ENCODE data around the gene REEP3. TPM values are rescaled to one million over a fixed set of nuclear protein-coding genes. Genes with fewer than 3 reads are reported as not detected.

The REEP3 gene
- total and polyA plus RNA-seq, 2 donors (not counting 1 experiment from before 2014, with no cell fraction given), result 2.2 to 8.8 TPM

DNA sequence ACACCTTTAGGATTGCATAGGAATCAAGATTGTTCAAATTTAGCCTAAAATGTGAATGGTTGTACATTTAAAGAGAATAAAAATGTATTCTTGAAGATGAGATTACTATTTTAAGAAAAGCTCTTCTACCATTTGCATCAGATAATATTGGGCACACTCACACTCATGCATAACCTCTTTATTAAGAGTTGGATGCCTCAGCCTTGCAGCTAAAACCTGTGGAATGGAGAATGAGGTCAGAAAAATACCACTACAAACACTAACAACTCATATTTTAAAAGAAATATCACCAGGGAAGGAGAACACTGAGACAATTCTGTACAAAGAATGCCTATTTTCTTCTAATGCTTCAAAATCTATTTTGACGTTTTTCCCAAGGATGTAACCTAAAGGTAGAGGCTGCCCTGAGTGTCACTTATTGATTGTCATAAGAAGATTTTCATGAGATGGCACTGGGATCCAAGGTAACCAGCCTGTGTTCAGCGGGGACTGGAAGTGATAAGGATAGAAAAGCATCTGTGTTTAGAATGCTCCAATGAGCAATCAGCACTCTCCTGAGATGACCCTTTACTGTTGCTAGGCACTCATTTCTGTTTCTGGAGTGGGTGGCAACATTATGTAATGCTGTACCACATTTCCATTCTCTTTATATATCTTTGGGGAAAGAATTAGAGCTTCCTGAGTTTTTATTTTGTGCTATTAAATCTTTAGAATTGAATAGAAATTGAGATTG lies 26.6 kb downstream of the REEP3 start:
- Mint-ChIP-seq H3K9me3 (ENCODE audit: insufficient read depth) (no peaks in the 10 kb centered on the region), H3K4me1 (peaks cover 7% of the 10 kb centered on the region), H3K27ac (no peak overlapping the region), H3K27me3 (no peaks in the 10 kb centered on the region), H3K4me3 (no peak overlapping the region)
- no peak overlapping the region for H3K27ac ChIP-seq (ENCODE audit: low read length in 2 of 2)
- CTCF ChIA-PET, result no interaction called here
- H3K36me3 ChIP-seq (replicated peaks in 1 of 2; ENCODE audit: control extremely low read depth in 1 of 2, control insufficient read depth in 1 of 2, extremely low read depth in 1 of 2, insufficient read depth in 2 of 2, low read length in 1 of 2), result peaks cover 0 to 2% of the 10 kb centered on the region in 2 experiments
- peaks cover 7% of the 10 kb centered on the region for H3K79me2 ChIP-seq (ENCODE audit: control insufficient read depth, insufficient read depth, low read length)
- H2AFZ ChIP-seq (ENCODE audit: insufficient read depth, low read depth, low read length, poor library complexity, severe bottlenecking), result no peak overlapping the region
- TF ChIP-seq EZH2 (IDR thresholded peaks at IDR 0.05; ENCODE audit: borderline replicate concordance, insufficient read depth, low read depth, low read length, poor library complexity, severe bottlenecking), result no peak
- TF ChIP-seq, protein P1, sequence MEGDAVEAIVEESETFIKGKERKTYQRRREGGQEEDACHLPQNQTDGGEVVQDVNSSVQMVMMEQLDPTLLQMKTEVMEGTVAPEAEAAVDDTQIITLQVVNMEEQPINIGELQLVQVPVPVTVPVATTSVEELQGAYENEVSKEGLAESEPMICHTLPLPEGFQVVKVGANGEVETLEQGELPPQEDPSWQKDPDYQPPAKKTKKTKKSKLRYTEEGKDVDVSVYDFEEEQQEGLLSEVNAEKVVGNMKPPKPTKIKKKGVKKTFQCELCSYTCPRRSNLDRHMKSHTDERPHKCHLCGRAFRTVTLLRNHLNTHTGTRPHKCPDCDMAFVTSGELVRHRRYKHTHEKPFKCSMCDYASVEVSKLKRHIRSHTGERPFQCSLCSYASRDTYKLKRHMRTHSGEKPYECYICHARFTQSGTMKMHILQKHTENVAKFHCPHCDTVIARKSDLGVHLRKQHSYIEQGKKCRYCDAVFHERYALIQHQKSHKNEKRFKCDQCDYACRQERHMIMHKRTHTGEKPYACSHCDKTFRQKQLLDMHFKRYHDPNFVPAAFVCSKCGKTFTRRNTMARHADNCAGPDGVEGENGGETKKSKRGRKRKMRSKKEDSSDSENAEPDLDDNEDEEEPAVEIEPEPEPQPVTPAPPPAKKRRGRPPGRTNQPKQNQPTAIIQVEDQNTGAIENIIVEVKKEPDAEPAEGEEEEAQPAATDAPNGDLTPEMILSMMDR (IDR thresholded peaks at IDR 0.05), result no peak
- no peak overlapping the region for H3K9ac ChIP-seq (ENCODE audit: low read length)
- DNase-seq (no peak), ATAC-seq (ENCODE audit: low read depth) (no peak)
- POLR2A ChIA-PET, result no interaction called here
- no peak overlapping the region for H3K4me3 ChIP-seq (ENCODE audit: control extremely low read depth in 1 of 5, extremely low read depth in 1 of 5, insufficient read depth in 1 of 5, low read depth in 2 of 5, low read length in 4 of 5)
- intact Hi-C loops (cut with micrococcal nuclease), result no loop called here
- H3K4me2 ChIP-seq (replicated peaks; ENCODE audit: low read depth, low read length, poor library complexity, severe bottlenecking), result no peak overlapping the region
- no peaks in the 10 kb centered on the region for H3K4me1 ChIP-seq (ENCODE audit: control insufficient read depth in 2 of 2, insufficient read depth in 2 of 2, low read length in 2 of 2)
- H4K20me1 ChIP-seq (ENCODE audit: control insufficient read depth, insufficient read depth, low read length, poor library complexity, severe bottlenecking), result no peaks in the 10 kb centered on the region
- no peaks in the 10 kb centered on the region for H3K9me3 ChIP-seq (ENCODE audit: control extremely low read depth in 1 of 3, control insufficient read depth in 2 of 3, insufficient read depth in 1 of 3, low read length in 2 of 3)
- 93% methylated on average over 2 of the region's 2 CpGs for WGBS (ENCODE audit: insufficient coverage)
- no peaks in the 10 kb centered on the region for H3K27me3 ChIP-seq (replicated peaks in 1 of 4; ENCODE audit: control extremely low read depth in 1 of 4, control insufficient read depth in 3 of 4, insufficient read depth in 4 of 4, low read length in 3 of 4)

DNA sequence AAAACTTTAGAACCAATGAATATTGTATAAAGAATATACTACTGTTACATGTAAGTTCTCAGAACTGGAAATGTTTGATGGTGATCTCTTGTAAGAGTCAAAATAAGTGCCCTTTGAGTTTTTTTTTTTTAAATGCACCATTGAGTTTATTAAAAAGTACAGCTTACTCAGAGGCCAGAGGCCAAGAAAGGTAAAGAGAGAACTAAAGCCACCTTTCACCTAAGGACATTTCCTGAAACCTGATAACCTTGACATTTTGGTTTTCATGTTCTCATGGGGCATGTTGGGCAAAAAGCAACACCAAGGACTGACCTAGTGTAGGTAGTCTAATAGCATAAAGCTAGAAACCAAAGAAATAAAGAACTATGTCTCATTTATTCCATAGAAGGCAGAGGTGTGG lies 27.7 kb downstream of the REEP3 start:
- peaks cover 14% of the 10 kb centered on the region for H3K4me1 Mint-ChIP-seq
- CTCF ChIA-PET, result no interaction called here
- H3K79me2 ChIP-seq (ENCODE audit: control insufficient read depth, insufficient read depth, low read length), result peaks cover 7% of the 10 kb centered on the region

More for the DNA sequence above, 27.7 kb downstream of the REEP3 start:
- no peak overlapping the region for H3K4me3 Mint-ChIP-seq
- H3K36me3 ChIP-seq (replicated peaks in 1 of 2; ENCODE audit: control extremely low read depth in 1 of 2, control insufficient read depth in 1 of 2, extremely low read depth in 1 of 2, insufficient read depth in 2 of 2, low read length in 1 of 2), result peaks cover 0 to 2% of the 10 kb centered on the region in 2 experiments
- H3K27me3 Mint-ChIP-seq, result no peaks in the 10 kb centered on the region
- H4K20me1 ChIP-seq (ENCODE audit: control insufficient read depth, insufficient read depth, low read length, poor library complexity, severe bottlenecking), result no peaks in the 10 kb centered on the region
- no peaks in the 10 kb centered on the region for H3K9me3 ChIP-seq (ENCODE audit: control extremely low read depth in 1 of 3, control insufficient read depth in 2 of 3, insufficient read depth in 1 of 3, low read length in 2 of 3)
- H3K9ac ChIP-seq (ENCODE audit: low read length), result no peak overlapping the region
- DNase-seq (no peak), ATAC-seq (ENCODE audit: low read depth) (no peak)
- H2AFZ ChIP-seq (ENCODE audit: insufficient read depth, low read depth, low read length, poor library complexity, severe bottlenecking), result no peak overlapping the region
- no peak overlapping the region for H3K4me2 ChIP-seq (replicated peaks; ENCODE audit: low read depth, low read length, poor library complexity, severe bottlenecking)
- H3K4me1 ChIP-seq (ENCODE audit: control insufficient read depth in 2 of 2, insufficient read depth in 2 of 2, low read length in 2 of 2), result no peaks in the 10 kb centered on the region
- POLR2A ChIA-PET, result interaction anchor here (0.6 kb wide), 1 partner anchor 1021 kb away, joined by 9 read pairs; no protein-coding TSS in a partner anchor
- TF ChIP-seq, protein P1 (IDR thresholded peaks at IDR 0.05), result no peak
- no peak for TF ChIP-seq EZH2 (IDR thresholded peaks at IDR 0.05; ENCODE audit: borderline replicate concordance, insufficient read depth, low read depth, low read length, poor library complexity, severe bottlenecking)
- intact Hi-C loops (cut with micrococcal nuclease), result no loop called here
- H3K9me3 Mint-ChIP-seq (ENCODE audit: insufficient read depth), result no peaks in the 10 kb centered on the region
- H3K27ac Mint-ChIP-seq, result no peak overlapping the region
- H3K27me3 ChIP-seq (replicated peaks in 1 of 4; ENCODE audit: control extremely low read depth in 1 of 4, control insufficient read depth in 3 of 4, insufficient read depth in 4 of 4, low read length in 3 of 4), result no peaks in the 10 kb centered on the region
- H3K4me3 ChIP-seq (ENCODE audit: control extremely low read depth in 1 of 5, extremely low read depth in 1 of 5, insufficient read depth in 1 of 5, low read depth in 2 of 5, low read length in 4 of 5), result no peak overlapping the region
- no peak overlapping the region for H3K27ac ChIP-seq (ENCODE audit: low read length in 2 of 2)

All from B cell (primary cell).